B cell (primary cell): ENCODE data around the gene WASL. TPM values are rescaled to one million over a fixed set of nuclear protein-coding genes. Genes with fewer than 3 reads are reported as not detected.
A peak's percentile ranks its signal among the peaks of the same experiment; 100 is the strongest.

Source experiments
- ATAC-seq: fragments of 200-7000 bp; cut with Tn5 transposase; one replicate; pipeline ENCODE4 v1.10.0; 2021; ENCODE audit warnings: low read depth, mild to moderate bottlenecking, moderate number of reproducible peaks, moderate library complexity
- CTCF ChIA-PET: fragments of 350-600 bp; sonication (Branson Sonifier 250); formaldehyde crosslinking; loops from one replicate; lab custom pipeline; 2021; ENCODE audit warnings: antibody characterized with exemption, inconsistent platforms; lab: Charles Lee
- POLR2A ChIA-PET: fragments of 350-600 bp; sonication (Branson Sonifier 250); formaldehyde crosslinking; loops from one replicate; lab custom pipeline; 2021; ENCODE audit warnings: antibody characterized with exemption; lab: Charles Lee
- DNase-seq: peaks from one replicate; pipeline ENCODE4 v3.0.0; 2013
- H2AFZ ChIP-seq: 2 replicates; pipeline ENCODE4 v1.6.1; 2012; ENCODE audit warnings: mild to moderate bottlenecking, low read depth, low read length; ENCODE audit not compliant: insufficient read depth, poor library complexity, severe bottlenecking
- H3K27ac ChIP-seq, 2 donors: 1 replicate in 1 of 2; 2 replicates in 1 of 2; pipeline ENCODE4 v1.5.1; 2012 to 2013; ENCODE audit warnings: low read length in 2 of 2, mild to moderate bottlenecking in 2 of 2, moderate library complexity in 1 of 2
- H3K27me3 ChIP-seq, 4 experiments: fragments of 200-600 bp in 1 of 4; sonication (generic) in 1 of 4; replicated peaks in 1 of 4; 1 replicate in 2 of 4; 2 replicates in 2 of 4; pipeline versions ENCODE4 v1.6.1 to v1.7.0; 2013 to 2016; ENCODE audit warnings: low read length in 3 of 4, mild to moderate bottlenecking in 2 of 4, mixed read lengths in 1 of 4, moderate library complexity in 1 of 4; ENCODE audit not compliant: insufficient read depth in 4 of 4, control insufficient read depth in 3 of 4; ENCODE audit errors: control extremely low read depth in 1 of 4
- H3K36me3 ChIP-seq, 2 experiments: replicated peaks in 1 of 2; 1 replicate in 1 of 2; 2 replicates in 1 of 2; pipeline versions ENCODE4 v1.6.1 to v1.7.1; 2013; ENCODE audit warnings: low read length in 1 of 2; ENCODE audit not compliant: insufficient read depth in 2 of 2, control insufficient read depth in 1 of 2; ENCODE audit errors: control extremely low read depth in 1 of 2, extremely low read depth in 1 of 2
- H3K4me1 ChIP-seq, 2 donors: fragments of 200-600 bp in 1 of 2; sonication (generic) in 1 of 2; 1 replicate in 1 of 2; 2 replicates in 1 of 2; pipeline versions ENCODE4 v1.5.1 to v1.6.1; 2013 to 2017; ENCODE audit warnings: low read length in 2 of 2; ENCODE audit not compliant: control insufficient read depth in 2 of 2, insufficient read depth in 2 of 2
- H3K4me2 ChIP-seq: replicated peaks from 2 replicates; pipeline ENCODE3; 2012; ENCODE audit warnings: mild to moderate bottlenecking, low read depth, low read length; ENCODE audit not compliant: poor library complexity, severe bottlenecking
- H3K4me3 ChIP-seq, 5 experiments: fragments of 200-600 bp in 1 of 5; sonication (generic) in 1 of 5; 1 replicate in 3 of 5; 2 replicates in 2 of 5; pipeline versions ENCODE4 v1.5.1 to v1.7.0; 2011 to 2016; ENCODE audit warnings: low read length in 4 of 5, mild to moderate bottlenecking in 4 of 5, low read depth in 2 of 5, control low read depth in 1 of 5, moderate library complexity in 1 of 5; ENCODE audit not compliant: insufficient read depth in 1 of 5; ENCODE audit errors: control extremely low read depth in 1 of 5, extremely low read depth in 1 of 5
- H3K79me2 ChIP-seq: fragments of 200-600 bp; sonication (generic); one replicate; pipeline ENCODE4 v1.6.0; 2016; ENCODE audit warnings: low read length; ENCODE audit not compliant: control insufficient read depth, insufficient read depth
- H3K9ac ChIP-seq: fragments of 200-600 bp; sonication (generic); 2 replicates; pipeline ENCODE4 v1.6.1; 2017; ENCODE audit warnings: mild to moderate bottlenecking, low read length, moderate library complexity
- H3K9me3 ChIP-seq, 3 donors: one replicate each; pipeline versions ENCODE4 v1.6.1 to v1.7.1; 2013; ENCODE audit warnings: low read length in 2 of 3; ENCODE audit not compliant: control insufficient read depth in 2 of 3, insufficient read depth in 1 of 3; ENCODE audit errors: control extremely low read depth in 1 of 3
- H4K20me1 ChIP-seq: 2 replicates; pipeline ENCODE4 v1.6.0; 2012; ENCODE audit warnings: mild to moderate bottlenecking, low read length; ENCODE audit not compliant: insufficient read depth, control insufficient read depth, poor library complexity, severe bottlenecking
- H3K27ac Mint-ChIP-seq: one replicate; pipeline ENCODE4 v1.8.0; 2021; ENCODE audit warnings: mixed read lengths
- H3K27me3 Mint-ChIP-seq: one replicate; pipeline ENCODE4 v1.8.0; 2021; ENCODE audit warnings: mixed read lengths
- H3K4me1 Mint-ChIP-seq: one replicate; pipeline ENCODE4 v1.8.0; 2021; ENCODE audit warnings: mixed read lengths
- H3K4me3 Mint-ChIP-seq: one replicate; pipeline ENCODE4 v1.8.0; 2021; ENCODE audit warnings: mixed read lengths
- H3K9me3 Mint-ChIP-seq: one replicate; pipeline ENCODE4 v1.8.0; 2022; ENCODE audit warnings: mixed read lengths; ENCODE audit not compliant: insufficient read depth
- EZH2 ChIP-seq: IDR thresholded peaks from 2 replicates; pipeline ENCODE4 v1.6.1; 2012; ENCODE audit warnings: borderline replicate concordance, low read depth, mild to moderate bottlenecking, moderate library complexity, low read length; ENCODE audit not compliant: insufficient read depth, poor library complexity, severe bottlenecking
- WGBS: methylation state at CpG from one replicate; pipeline ENCODE4 v1.1.5; 2013; ENCODE audit warnings: missing lambda C conversion rate; ENCODE audit not compliant: insufficient coverage; 5-methylcytosine and 5-hydroxymethylcytosine counted together
- intact Hi-C: fragments of 100-400 bp; cut with micrococcal nuclease; formaldehyde crosslinking; loops from one replicate; pipeline ENCODE4 v1.10.0; 2022
- polyA plus RNA-seq: library from polyadenylated mRNA; depleted of rRNA; stranded (reverse); fragments of >200 nt; gene quantifications from 2 replicates; pipeline ENCODE4 v1.2.3, GENCODE V29; 2012
- total RNA-seq, 2 donors: library from RNA; stranded (reverse); fragments of 120-200 nt in 1 of 2; gene quantifications; 1 replicate in 1 of 2; 2 replicates in 1 of 2; pipeline versions ENCODE4 v1.2.3 to v1.2.4, GENCODE V29; 2013 to 2022
- TF ChIP-seq, protein P1 (sequence below): fragments of 200-600 bp; IDR thresholded peaks from one replicate; pipeline ENCODE4 v1.8.0; 2022; ENCODE audit warnings: antibody characterized with exemption, mild to moderate bottlenecking

Gene WASL
- total and polyA plus RNA-seq, 2 donors (not counting 1 experiment from before 2014, with no cell fraction given) = 1.8 to 10.4 TPM

DNA sequence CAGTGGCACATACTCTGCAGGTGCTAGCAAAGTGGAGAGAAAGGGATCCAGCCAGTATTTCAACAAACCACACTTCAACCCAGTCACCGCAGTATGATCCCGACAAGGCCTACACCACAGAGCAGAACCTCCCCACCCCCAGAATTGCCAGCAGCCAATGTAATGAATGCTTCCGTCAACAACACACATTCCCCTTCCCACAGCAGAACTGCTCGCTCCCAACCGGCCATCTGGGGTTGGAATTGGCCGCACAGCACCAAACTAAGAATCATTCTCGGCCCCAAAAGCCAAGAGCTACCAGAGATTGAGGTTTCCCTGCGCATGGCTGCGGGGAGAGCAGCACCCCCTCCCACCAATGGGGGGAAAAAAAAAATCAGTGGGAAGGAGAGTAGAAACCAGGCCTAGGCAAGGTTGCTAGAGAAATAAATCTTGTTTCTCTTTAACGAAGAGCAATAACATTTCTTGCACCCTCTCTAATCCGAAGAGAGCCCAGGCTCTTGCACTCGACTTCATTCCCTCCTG, 1.1 kb downstream of the WASL start:
- Mint-ChIP-seq H3K4me3 (peak overlapping the region; percentile 98), H3K27ac (peak overlapping the region; percentile 91), H3K27me3 (no peaks in the 10 kb centered on the region), H3K4me1 (peaks cover 53% of the 10 kb centered on the region), H3K9me3 (no peaks in the 10 kb centered on the region)
- Histone ChIP-seq H3K79me2 (peaks cover 35% of the 10 kb centered on the region), H3K4me3 (peak overlapping the region; percentile 78 to 92 (median 90)), H4K20me1 (peaks cover 36% of the 10 kb centered on the region), H3K4me2 (peak overlapping the region; percentile 90), H3K9me3 (no peaks in the 10 kb centered on the region), H3K4me1 (peaks cover 22 to 32% of the 10 kb centered on the region in 2 donors), H3K27me3 (no peaks in the 10 kb centered on the region), H3K27ac (peak overlapping the region; percentile 26 to 84), H3K9ac (peak overlapping the region; percentile 86), H2AFZ (peak overlapping the region; percentile 84), H3K36me3 (no peaks in the 10 kb centered on the region)
- POLR2A ChIA-PET = no interaction called here
- ATAC-seq (no peak), DNase-seq (no peak)
- no peak for TF ChIP-seq EZH2
- TF ChIP-seq, protein P1, sequence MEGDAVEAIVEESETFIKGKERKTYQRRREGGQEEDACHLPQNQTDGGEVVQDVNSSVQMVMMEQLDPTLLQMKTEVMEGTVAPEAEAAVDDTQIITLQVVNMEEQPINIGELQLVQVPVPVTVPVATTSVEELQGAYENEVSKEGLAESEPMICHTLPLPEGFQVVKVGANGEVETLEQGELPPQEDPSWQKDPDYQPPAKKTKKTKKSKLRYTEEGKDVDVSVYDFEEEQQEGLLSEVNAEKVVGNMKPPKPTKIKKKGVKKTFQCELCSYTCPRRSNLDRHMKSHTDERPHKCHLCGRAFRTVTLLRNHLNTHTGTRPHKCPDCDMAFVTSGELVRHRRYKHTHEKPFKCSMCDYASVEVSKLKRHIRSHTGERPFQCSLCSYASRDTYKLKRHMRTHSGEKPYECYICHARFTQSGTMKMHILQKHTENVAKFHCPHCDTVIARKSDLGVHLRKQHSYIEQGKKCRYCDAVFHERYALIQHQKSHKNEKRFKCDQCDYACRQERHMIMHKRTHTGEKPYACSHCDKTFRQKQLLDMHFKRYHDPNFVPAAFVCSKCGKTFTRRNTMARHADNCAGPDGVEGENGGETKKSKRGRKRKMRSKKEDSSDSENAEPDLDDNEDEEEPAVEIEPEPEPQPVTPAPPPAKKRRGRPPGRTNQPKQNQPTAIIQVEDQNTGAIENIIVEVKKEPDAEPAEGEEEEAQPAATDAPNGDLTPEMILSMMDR = no peak
- CTCF ChIA-PET = interaction anchor here (1.6 to 2.0 kb wide), 2 partner anchors 46 to 253 kb away, joined by 7 to 8 read pairs; no protein-coding TSS in a partner anchor
- WGBS = 0% methylated on average over 7 of the region's 12 CpGs
- intact Hi-C loops = loop anchor here (2.0 kb wide), 1 partner anchor 47 kb away; no protein-coding TSS in a partner anchor

DNA sequence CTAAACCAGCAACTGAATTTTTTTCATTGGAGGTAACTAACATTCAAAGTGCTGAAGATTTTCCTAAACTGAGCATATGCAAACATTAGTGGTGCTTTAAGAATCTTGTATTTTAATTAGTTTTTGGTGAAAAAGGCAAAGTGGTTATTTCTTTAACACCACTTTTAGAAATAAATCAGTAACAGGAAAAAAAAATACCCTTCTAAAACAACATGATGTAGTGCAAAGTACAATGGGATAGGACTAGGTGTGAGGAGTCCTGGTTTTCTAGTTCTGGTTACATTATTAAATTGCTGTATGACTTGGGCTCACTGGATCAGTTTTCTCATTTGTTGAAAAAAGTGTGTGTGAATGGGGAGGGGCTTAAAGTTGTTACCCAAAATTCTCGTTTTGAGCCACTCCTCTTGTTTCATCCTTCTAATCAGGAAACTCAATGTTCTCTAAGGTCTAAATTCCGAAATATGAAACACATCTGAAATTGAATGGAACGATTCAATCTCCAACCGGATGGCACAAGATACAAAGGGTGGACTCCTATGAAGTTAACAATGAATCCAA, 1.8 kb downstream of the WASL start:
- no CpG with 5 or more reads among the region's 4 CpGs for WGBS
- POLR2A ChIA-PET = no interaction called here
- peak overlapping the region; percentile 86 for H3K9ac ChIP-seq
- no peaks in the 10 kb centered on the region for H3K9me3 ChIP-seq
- peak overlapping the region; percentile 84 for H2AFZ ChIP-seq
- CTCF ChIA-PET = no interaction called here
- peaks cover 22 to 32% of the 10 kb centered on the region in 2 donors for H3K4me1 ChIP-seq
- H3K4me3 ChIP-seq = peak overlapping the region in 3 of 5 experiments; percentile 78 to 92 (median 90)
- peak overlapping the region; percentile 90 for H3K4me2 ChIP-seq
- peaks cover 43% of the 10 kb centered on the region for H4K20me1 ChIP-seq
- Mint-ChIP-seq H3K4me1 (peaks cover 55% of the 10 kb centered on the region), H3K4me3 (peak overlapping the region; percentile 98), H3K9me3 (no peaks in the 10 kb centered on the region), H3K27ac (peak overlapping the region; percentile 8), H3K27me3 (no peaks in the 10 kb centered on the region)
- DNase-seq (no peak), ATAC-seq (no peak)
- no peak overlapping the region for H3K27ac ChIP-seq
- intact Hi-C loops = no loop called here
- no peaks in the 10 kb centered on the region for H3K36me3 ChIP-seq
- H3K79me2 ChIP-seq = peaks cover 41% of the 10 kb centered on the region
- H3K27me3 ChIP-seq = no peaks in the 10 kb centered on the region
- TF ChIP-seq, protein P1 = no peak
- TF ChIP-seq EZH2 = no peak
